ENCODE results near the gene HPSE. TPM values are rescaled to one million over a fixed set of nuclear protein-coding genes. Genes with fewer than 3 reads are reported as not detected.

The HPSE gene
- total RNA-seq, result 0.29 and 0.36 TPM in 2 replicates

DNA sequence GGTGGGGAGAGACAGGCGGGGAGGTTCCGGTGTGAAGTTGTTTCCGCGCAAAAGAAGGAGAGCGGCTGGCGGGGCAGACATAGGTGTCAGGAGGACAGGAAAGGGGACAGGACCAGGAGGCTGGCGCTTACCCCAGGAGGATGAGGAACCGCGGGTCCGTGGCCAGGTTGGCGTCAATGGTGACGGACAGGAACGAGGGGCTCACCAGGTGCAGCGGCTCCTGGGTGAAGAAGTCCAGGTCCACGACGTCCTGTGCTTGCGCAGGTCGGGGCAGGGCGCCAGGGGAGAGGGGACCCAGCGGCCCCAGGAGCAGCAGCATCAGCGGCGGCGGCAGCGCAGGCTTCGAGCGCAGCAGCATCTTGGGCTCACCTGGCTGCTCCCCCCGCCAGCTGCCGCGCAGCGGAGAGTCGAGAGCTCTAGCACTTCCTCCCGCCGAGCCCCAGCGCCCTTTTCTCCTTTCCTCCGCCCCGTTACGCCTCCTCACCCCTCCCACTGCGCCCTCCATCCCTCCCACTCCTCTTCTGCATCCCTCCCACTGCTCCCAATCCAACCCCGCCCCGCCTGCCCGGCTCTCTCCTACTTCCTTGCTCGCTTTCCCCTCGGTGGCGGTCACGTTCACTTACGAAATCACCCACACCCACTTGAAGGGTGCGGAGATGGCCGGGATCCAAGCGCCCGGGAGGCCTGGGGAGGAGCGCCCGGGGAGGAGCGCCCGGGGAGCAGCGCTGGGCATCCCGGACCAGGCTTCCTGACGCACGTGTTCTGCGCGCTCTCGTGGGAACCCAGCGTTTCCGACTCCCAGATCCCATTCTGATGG lies at the start of gene HPSE:
Gene HPSE (minus strand): TSS at position 424 of the 817 bp plus-strand sequence. CDS start 66 bp downstream, at position 358.
- no peaks in the 10 kb centered on the region for H4K20me1 ChIP-seq (ENCODE audit: insufficient read depth, low read length)
- H2AFZ ChIP-seq (ENCODE audit: low read length), result peak within 1 kb of the TSS; percentile 78
- peak within 1 kb of the TSS; percentile 67 for H3K4me3 ChIP-seq (ENCODE audit: insufficient read depth, low read length)
- no peaks in the 10 kb centered on the region for H3K79me2 ChIP-seq (ENCODE audit: insufficient read depth, low read length)
- H3K4me2 ChIP-seq (ENCODE audit: insufficient read depth, low read length), result peak within 1 kb of the TSS; percentile 84
- H3K36me3 ChIP-seq (ENCODE audit: insufficient read depth, low read length), result no peaks in the 10 kb centered on the region
- peaks cover 38% of the 10 kb centered on the region for H3K27me3 ChIP-seq (ENCODE audit: insufficient read depth, low read length)
- H3K9me3 ChIP-seq (ENCODE audit: low read depth, low read length), result no peaks in the 10 kb centered on the region
- peak; percentile 90 for DNase-seq (ENCODE audit: insufficient read length, low spot score, missing footprints)
- H3K4me1 ChIP-seq (ENCODE audit: insufficient read depth, low read length), result peaks cover 5% of the 10 kb centered on the region
- H3K27ac ChIP-seq (ENCODE audit: low read depth, low read length), result no peak within 1 kb of the TSS
- TF ChIP-seq CTCF (IDR thresholded peaks at IDR 0.05; ENCODE audit: extremely low read depth, low read depth, low read length), result no peak

DNA sequence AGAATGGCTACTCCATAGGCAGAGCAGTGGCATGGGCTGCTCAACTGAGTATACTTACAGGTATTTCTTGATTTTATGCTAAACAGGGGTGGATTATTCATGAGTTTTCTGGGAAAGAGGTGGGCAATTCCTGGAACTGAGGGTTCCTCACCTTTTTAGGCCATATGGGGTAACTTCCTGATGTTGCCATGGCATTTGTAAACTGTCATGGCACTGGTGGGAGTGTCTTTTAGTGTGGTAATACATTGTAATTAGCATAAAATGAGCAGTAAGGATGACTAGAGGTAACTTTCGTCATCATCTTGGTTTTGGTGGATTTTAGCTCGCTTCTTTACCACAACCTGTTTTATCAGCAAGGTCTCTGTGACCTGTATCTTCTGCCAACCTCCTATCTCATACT lies 48.2 kb upstream of the HPSE start:
- no peak for DNase-seq (ENCODE audit: insufficient read length, low spot score, missing footprints)
- no peak overlapping the region for H3K4me2 ChIP-seq (ENCODE audit: insufficient read depth, low read length)
- no peak overlapping the region for H3K4me3 ChIP-seq (ENCODE audit: insufficient read depth, low read length)
- H3K9me3 ChIP-seq (ENCODE audit: low read depth, low read length), result no peaks in the 10 kb centered on the region
- no peaks in the 10 kb centered on the region for H4K20me1 ChIP-seq (ENCODE audit: insufficient read depth, low read length)
- H3K4me1 ChIP-seq (ENCODE audit: insufficient read depth, low read length), result no peaks in the 10 kb centered on the region
- no peaks in the 10 kb centered on the region for H3K36me3 ChIP-seq (ENCODE audit: insufficient read depth, low read length)
- no peak overlapping the region for H2AFZ ChIP-seq (ENCODE audit: low read length)
- H3K27ac ChIP-seq (ENCODE audit: low read depth, low read length), result no peak overlapping the region
- no peaks in the 10 kb centered on the region for H3K27me3 ChIP-seq (ENCODE audit: insufficient read depth, low read length)
- H3K79me2 ChIP-seq (ENCODE audit: insufficient read depth, low read length), result no peaks in the 10 kb centered on the region
- no peak for TF ChIP-seq CTCF (IDR thresholded peaks at IDR 0.05; ENCODE audit: extremely low read depth, low read depth, low read length)

DNA sequence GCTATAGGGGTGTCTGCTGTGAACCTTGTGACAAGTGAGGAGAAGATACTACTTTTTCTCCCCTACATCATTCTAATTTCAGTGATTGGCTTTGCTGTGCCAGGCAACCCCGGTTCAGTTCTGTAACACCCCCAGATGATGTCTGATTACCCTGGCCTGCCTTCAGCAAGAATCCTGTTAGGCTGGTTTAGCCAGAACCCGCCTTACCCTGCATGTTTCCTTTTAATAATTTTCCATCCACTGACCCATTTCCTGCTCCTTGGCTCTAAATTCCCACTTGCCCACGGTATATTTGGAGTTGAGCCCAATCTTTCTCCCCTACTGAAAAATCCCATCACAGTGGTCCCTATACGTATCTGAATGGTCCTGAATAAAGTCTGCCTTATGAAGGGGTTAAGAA lies 46.5 kb upstream of the HPSE start:
- no peak overlapping the region for H3K27ac ChIP-seq (ENCODE audit: low read depth, low read length)
- H2AFZ ChIP-seq (ENCODE audit: low read length), result no peak overlapping the region
- H3K4me2 ChIP-seq (ENCODE audit: insufficient read depth, low read length), result no peak overlapping the region
- no peak for TF ChIP-seq CTCF (IDR thresholded peaks at IDR 0.05; ENCODE audit: extremely low read depth, low read depth, low read length)
- DNase-seq (ENCODE audit: insufficient read length, low spot score, missing footprints), result no peak
- no peak overlapping the region for H3K4me3 ChIP-seq (ENCODE audit: insufficient read depth, low read length)
- H3K27me3 ChIP-seq (ENCODE audit: insufficient read depth, low read length), result no peaks in the 10 kb centered on the region
- no peaks in the 10 kb centered on the region for H3K79me2 ChIP-seq (ENCODE audit: insufficient read depth, low read length)
- H4K20me1 ChIP-seq (ENCODE audit: insufficient read depth, low read length), result no peaks in the 10 kb centered on the region
- no peaks in the 10 kb centered on the region for H3K36me3 ChIP-seq (ENCODE audit: insufficient read depth, low read length)
- H3K9me3 ChIP-seq (ENCODE audit: low read depth, low read length), result no peaks in the 10 kb centered on the region
- H3K4me1 ChIP-seq (ENCODE audit: insufficient read depth, low read length), result no peaks in the 10 kb centered on the region

GRCh38 chr4:83378419-83378818 lies 43.8 kb upstream of the HPSE start:
- no peaks in the 10 kb centered on the region for H3K36me3 ChIP-seq (ENCODE audit: insufficient read depth, low read length)
- H3K4me2 ChIP-seq (ENCODE audit: insufficient read depth, low read length), result no peak overlapping the region
- H3K4me3 ChIP-seq (ENCODE audit: insufficient read depth, low read length), result no peak overlapping the region
- H2AFZ ChIP-seq (ENCODE audit: low read length), result no peak overlapping the region
- no peak for DNase-seq (ENCODE audit: insufficient read length, low spot score, missing footprints)
- no peak overlapping the region for H3K27ac ChIP-seq (ENCODE audit: low read depth, low read length)
- TF ChIP-seq CTCF (IDR thresholded peaks at IDR 0.05; ENCODE audit: extremely low read depth, low read depth, low read length), result no peak
- no peaks in the 10 kb centered on the region for H3K27me3 ChIP-seq (ENCODE audit: insufficient read depth, low read length)
- H4K20me1 ChIP-seq (ENCODE audit: insufficient read depth, low read length), result no peaks in the 10 kb centered on the region
- H3K4me1 ChIP-seq (ENCODE audit: insufficient read depth, low read length), result no peaks in the 10 kb centered on the region
- H3K79me2 ChIP-seq (ENCODE audit: insufficient read depth, low read length), result no peaks in the 10 kb centered on the region
- H3K9me3 ChIP-seq (ENCODE audit: low read depth, low read length), result no peaks in the 10 kb centered on the region
